ENCODE measurements around the gene CFAP298. TPM values are rescaled to one million over a fixed set of nuclear protein-coding genes. Genes with fewer than 3 reads are reported as not detected.

Gene CFAP298
- total and polyA plus RNA-seq, 10 of the 15 experiments (the other 5 are each of a cell fraction or from before 2014, with no cell fraction given) = 9.5 to 79.1 (median 30.2) TPM

GRCh38 chr21:32595431-32595830, 16.7 kb downstream of the CFAP298 start:
- Histone ChIP-seq H3K79me2 (ENCODE audit: control insufficient read depth, insufficient read depth, low read length) (no peaks in the 10 kb centered on the region), H3K4me2 (ENCODE audit: control insufficient read depth, insufficient read depth) (no peak overlapping the region), H3K9me3 (replicated peaks; ENCODE audit: control insufficient read depth, insufficient read depth, low read length) (no peaks in the 10 kb centered on the region), H3K27me3 (replicated peaks in 1 of 2; ENCODE audit: control insufficient read depth in 2 of 2, insufficient read depth in 2 of 2, low read length in 1 of 2) (no peaks in the 10 kb centered on the region), H3K9ac (ENCODE audit: control insufficient read depth, insufficient read depth, low read length) (no peak overlapping the region), H3K36me3 (ENCODE audit: control insufficient read depth in 2 of 2, insufficient read depth in 2 of 2, low read length in 1 of 2) (no peaks in the 10 kb centered on the region; a peak in 2 of 4 replicates), H3K4me1 (ENCODE audit: control insufficient read depth, insufficient read depth, low read length) (no peaks in the 10 kb centered on the region), H4K20me1 (ENCODE audit: control insufficient read depth, insufficient read depth) (no peaks in the 10 kb centered on the region), H3K4me3 (no peak overlapping the region), H2AFZ (ENCODE audit: control insufficient read depth, low read depth, low read length) (no peak overlapping the region), H3K27ac (ENCODE audit: control insufficient read depth, insufficient read depth) (no peak overlapping the region)
- DNase-seq (ENCODE audit: low read depth, low spot score) (no peak), FAIRE-seq (no peak), ATAC-seq (no peak)
- BruUV-seq (replicated peaks) = no TSS peak
- ChIA-PET CTCF (interaction anchor here (0.7 to 1.4 kb wide), 2 partner anchors 11 to 192 kb away, joined by 3 to 4 read pairs; no protein-coding TSS in a partner anchor), SMC1A (ENCODE audit: uncharacterized antibody, unreplicated experiment) (no interaction called here), RAD21 (ENCODE audit: unreplicated experiment) (no interaction called here), POLR2A (interaction anchor here (0.6 kb wide), 1 partner anchor 10 kb away, joined by 3 read pairs; the partner anchor contains the start of gene TCP10L)
- intact Hi-C loops (cut with micrococcal nuclease; ENCODE audit: unreplicated experiment) (no loop called here), in situ Hi-C loops (cut with MboI) (no loop called here)
- 86% methylated on average over 11 of the region's 11 CpGs for WGBS (ENCODE audit: insufficient coverage, insufficient replicate concordance, low lambda C conversion rate, missing lambda C conversion rate)
- TF ChIP-seq, protein P1, sequence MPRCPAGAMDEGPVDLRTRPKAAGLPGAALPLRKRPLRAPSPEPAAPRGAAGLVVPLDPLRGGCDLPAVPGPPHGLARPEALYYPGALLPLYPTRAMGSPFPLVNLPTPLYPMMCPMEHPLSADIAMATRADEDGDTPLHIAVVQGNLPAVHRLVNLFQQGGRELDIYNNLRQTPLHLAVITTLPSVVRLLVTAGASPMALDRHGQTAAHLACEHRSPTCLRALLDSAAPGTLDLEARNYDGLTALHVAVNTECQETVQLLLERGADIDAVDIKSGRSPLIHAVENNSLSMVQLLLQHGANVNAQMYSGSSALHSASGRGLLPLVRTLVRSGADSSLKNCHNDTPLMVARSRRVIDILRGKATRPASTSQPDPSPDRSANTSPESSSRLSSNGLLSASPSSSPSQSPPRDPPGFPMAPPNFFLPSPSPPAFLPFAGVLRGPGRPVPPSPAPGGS (IDR thresholded peaks at IDR 0.05; ENCODE audit: borderline replicate concordance, insufficient read depth, low read depth, low read length, poor library complexity, severe bottlenecking) = no peak
- no peak for TF ChIP-seq HDAC6 (IDR thresholded peaks at IDR 0.05; ENCODE audit: unreplicated experiment)

DNA sequence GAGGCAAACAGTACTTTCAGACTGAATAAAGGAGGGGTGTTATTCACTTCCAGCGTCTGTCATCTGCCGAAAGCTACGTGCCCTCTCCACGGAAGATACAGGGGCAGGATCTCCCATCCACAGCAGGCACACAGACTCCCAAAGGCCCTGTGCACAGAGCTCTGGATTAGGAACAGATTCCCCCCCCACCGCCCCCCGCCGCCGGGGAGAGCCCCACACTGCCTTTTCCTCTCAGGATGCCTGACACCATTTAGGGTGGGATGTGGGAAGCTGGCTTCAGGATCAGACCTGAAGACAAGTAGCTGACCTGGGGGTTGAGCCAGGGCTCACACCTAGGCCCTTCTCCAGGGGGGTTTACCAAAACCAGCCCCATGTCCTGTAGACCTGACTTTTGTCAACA, 18.5 kb downstream of the CFAP298 start:
- in situ Hi-C loops (cut with MboI) = no loop called here
- Histone ChIP-seq H4K20me1 (ENCODE audit: control insufficient read depth, insufficient read depth) (no peaks in the 10 kb centered on the region), H2AFZ (ENCODE audit: control insufficient read depth, low read depth, low read length) (no peak overlapping the region), H3K9me3 (replicated peaks; ENCODE audit: control insufficient read depth, insufficient read depth, low read length) (no peaks in the 10 kb centered on the region), H3K4me3 (no peak overlapping the region), H3K4me2 (ENCODE audit: control insufficient read depth, insufficient read depth) (no peak overlapping the region), H3K79me2 (ENCODE audit: control insufficient read depth, insufficient read depth, low read length) (no peaks in the 10 kb centered on the region), H3K4me1 (ENCODE audit: control insufficient read depth, insufficient read depth, low read length) (no peaks in the 10 kb centered on the region), H3K27me3 (replicated peaks in 1 of 2; ENCODE audit: control insufficient read depth in 2 of 2, insufficient read depth in 2 of 2, low read length in 1 of 2) (no peaks in the 10 kb centered on the region; a peak in 1 of 4 replicates), H3K9ac (ENCODE audit: control insufficient read depth, insufficient read depth, low read length) (no peak overlapping the region), H3K27ac (ENCODE audit: control insufficient read depth, insufficient read depth) (no peak overlapping the region), H3K36me3 (ENCODE audit: control insufficient read depth in 2 of 2, insufficient read depth in 2 of 2, low read length in 1 of 2) (no peaks in the 10 kb centered on the region; a peak in 2 of 4 replicates)
- no TSS peak for BruUV-seq (replicated peaks)
- CTCF ChIA-PET = no interaction called here
- no peak for DNase-seq (ENCODE audit: low read depth, low spot score)
- POLR2A ChIA-PET = no interaction called here
- intact Hi-C loops (cut with micrococcal nuclease; ENCODE audit: unreplicated experiment) = no loop called here
- SMC1A ChIA-PET (ENCODE audit: uncharacterized antibody, unreplicated experiment) = no interaction called here
- RAD21 ChIA-PET (ENCODE audit: unreplicated experiment) = no interaction called here
- FAIRE-seq = no peak
- WGBS (ENCODE audit: insufficient coverage, insufficient replicate concordance, low lambda C conversion rate, missing lambda C conversion rate) = 98% methylated on average over 5 of the region's 8 CpGs
- ATAC-seq = no peak
- TF ChIP-seq NR2C2 (IDR thresholded peaks at IDR 0.05; ENCODE audit: borderline replicate concordance, control insufficient read depth, insufficient read length, low read depth) (no peak), NFYA (IDR thresholded peaks at IDR 0.05; ENCODE audit: borderline replicate concordance, low read depth, low read length) (no peak), SMAD5 (IDR thresholded peaks at IDR 0.05; ENCODE audit: low read depth) (no peak), FOXK2 (IDR thresholded peaks at IDR 0.05) (no peak), GABPA (IDR thresholded peaks at IDR 0.05; ENCODE audit: low read depth) (no peak), YY1 (IDR thresholded peaks at IDR 0.05; ENCODE audit: low read depth, low read length) (no peak), RB1 (IDR thresholded peaks at IDR 0.05; ENCODE audit: borderline replicate concordance) (no peak), POLR2A (IDR thresholded peaks at IDR 0.05; ENCODE audit: low read depth, low read length) (no peak)
- TF ChIP-seq, protein P2, sequence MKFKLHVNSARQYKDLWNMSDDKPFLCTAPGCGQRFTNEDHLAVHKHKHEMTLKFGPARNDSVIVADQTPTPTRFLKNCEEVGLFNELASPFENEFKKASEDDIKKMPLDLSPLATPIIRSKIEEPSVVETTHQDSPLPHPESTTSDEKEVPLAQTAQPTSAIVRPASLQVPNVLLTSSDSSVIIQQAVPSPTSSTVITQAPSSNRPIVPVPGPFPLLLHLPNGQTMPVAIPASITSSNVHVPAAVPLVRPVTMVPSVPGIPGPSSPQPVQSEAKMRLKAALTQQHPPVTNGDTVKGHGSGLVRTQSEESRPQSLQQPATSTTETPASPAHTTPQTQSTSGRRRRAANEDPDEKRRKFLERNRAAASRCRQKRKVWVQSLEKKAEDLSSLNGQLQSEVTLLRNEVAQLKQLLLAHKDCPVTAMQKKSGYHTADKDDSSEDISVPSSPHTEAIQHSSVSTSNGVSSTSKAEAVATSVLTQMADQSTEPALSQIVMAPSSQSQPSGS (IDR thresholded peaks at IDR 0.05; ENCODE audit: low read length) = no peak
- TF ChIP-seq, protein P3, sequence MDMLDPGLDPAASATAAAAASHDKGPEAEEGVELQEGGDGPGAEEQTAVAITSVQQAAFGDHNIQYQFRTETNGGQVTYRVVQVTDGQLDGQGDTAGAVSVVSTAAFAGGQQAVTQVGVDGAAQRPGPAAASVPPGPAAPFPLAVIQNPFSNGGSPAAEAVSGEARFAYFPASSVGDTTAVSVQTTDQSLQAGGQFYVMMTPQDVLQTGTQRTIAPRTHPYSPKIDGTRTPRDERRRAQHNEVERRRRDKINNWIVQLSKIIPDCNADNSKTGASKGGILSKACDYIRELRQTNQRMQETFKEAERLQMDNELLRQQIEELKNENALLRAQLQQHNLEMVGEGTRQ (IDR thresholded peaks at IDR 0.05; ENCODE audit: borderline replicate concordance, low read depth, low read length) = no peak
- TF ChIP-seq, protein P4, sequence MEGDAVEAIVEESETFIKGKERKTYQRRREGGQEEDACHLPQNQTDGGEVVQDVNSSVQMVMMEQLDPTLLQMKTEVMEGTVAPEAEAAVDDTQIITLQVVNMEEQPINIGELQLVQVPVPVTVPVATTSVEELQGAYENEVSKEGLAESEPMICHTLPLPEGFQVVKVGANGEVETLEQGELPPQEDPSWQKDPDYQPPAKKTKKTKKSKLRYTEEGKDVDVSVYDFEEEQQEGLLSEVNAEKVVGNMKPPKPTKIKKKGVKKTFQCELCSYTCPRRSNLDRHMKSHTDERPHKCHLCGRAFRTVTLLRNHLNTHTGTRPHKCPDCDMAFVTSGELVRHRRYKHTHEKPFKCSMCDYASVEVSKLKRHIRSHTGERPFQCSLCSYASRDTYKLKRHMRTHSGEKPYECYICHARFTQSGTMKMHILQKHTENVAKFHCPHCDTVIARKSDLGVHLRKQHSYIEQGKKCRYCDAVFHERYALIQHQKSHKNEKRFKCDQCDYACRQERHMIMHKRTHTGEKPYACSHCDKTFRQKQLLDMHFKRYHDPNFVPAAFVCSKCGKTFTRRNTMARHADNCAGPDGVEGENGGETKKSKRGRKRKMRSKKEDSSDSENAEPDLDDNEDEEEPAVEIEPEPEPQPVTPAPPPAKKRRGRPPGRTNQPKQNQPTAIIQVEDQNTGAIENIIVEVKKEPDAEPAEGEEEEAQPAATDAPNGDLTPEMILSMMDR (IDR thresholded peaks at IDR 0.05 in 2 of 3, conservative IDR thresholded peaks at IDR 0.05 in 1 of 3; ENCODE audit: control insufficient read depth in 2 of 3, extremely low read depth in 1 of 3, insufficient read depth in 1 of 3, low read depth in 3 of 3, low read length in 3 of 3) = no peak
